ENCODE results near the gene SRGN.

The SRGN gene

DNA sequence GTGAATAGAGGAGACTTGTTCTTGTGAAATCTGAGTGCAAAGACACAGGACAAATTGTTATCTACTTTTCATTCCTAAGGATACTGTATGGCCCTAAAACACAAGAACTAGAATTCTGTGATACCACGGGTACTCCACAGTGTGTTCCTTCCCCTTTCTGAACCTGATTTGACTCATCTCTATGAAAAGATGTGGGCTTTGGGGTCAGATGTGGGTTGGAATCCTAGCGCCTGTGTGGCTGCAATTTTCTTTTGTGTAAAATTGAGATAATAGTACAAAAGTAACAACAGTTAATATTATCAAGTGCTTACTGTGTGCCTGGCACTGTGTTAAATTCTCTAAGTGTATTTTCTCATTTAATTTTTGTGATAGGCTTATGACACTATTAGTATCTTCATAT lies 8.1 kb downstream of the SRGN start:
- in situ Hi-C loops (cut with HindIII; ENCODE audit: low sequenced_read_pairs) = no loop called here
- no peak for DNase-seq (ENCODE audit: low read depth, low spot score)
- TF ChIP-seq, protein P1, sequence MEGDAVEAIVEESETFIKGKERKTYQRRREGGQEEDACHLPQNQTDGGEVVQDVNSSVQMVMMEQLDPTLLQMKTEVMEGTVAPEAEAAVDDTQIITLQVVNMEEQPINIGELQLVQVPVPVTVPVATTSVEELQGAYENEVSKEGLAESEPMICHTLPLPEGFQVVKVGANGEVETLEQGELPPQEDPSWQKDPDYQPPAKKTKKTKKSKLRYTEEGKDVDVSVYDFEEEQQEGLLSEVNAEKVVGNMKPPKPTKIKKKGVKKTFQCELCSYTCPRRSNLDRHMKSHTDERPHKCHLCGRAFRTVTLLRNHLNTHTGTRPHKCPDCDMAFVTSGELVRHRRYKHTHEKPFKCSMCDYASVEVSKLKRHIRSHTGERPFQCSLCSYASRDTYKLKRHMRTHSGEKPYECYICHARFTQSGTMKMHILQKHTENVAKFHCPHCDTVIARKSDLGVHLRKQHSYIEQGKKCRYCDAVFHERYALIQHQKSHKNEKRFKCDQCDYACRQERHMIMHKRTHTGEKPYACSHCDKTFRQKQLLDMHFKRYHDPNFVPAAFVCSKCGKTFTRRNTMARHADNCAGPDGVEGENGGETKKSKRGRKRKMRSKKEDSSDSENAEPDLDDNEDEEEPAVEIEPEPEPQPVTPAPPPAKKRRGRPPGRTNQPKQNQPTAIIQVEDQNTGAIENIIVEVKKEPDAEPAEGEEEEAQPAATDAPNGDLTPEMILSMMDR (IDR thresholded peaks at IDR 0.05; ENCODE audit: low read depth, low read length) = no peak
- H3K4me3 ChIP-seq (ENCODE audit: low read depth, low read length) = no peak overlapping the region

DNA sequence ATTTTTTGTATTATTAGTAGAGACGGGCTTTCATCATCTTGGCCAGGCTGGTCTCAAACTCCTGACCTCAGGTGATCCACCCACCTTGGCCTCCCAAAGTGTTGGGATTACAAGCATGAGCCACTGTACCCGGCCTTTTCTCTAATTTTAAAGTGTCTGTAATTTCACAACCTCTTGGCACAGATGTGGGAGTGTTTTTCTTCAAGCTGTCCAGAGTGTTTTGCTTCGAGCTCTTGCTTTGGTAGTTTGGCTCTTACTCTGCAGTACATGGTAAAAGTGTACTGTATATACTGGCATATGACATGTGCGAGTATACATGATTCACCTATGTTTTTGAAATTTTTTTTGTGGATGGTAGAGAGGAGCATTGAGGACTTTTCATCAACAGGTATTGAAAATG lies 9.8 kb downstream of the SRGN start:
- in situ Hi-C loops (cut with HindIII; ENCODE audit: low sequenced_read_pairs) = no loop called here
- no peak overlapping the region for H3K4me3 ChIP-seq (ENCODE audit: low read depth, low read length)
- TF ChIP-seq, protein P1 (IDR thresholded peaks at IDR 0.05; ENCODE audit: low read depth, low read length) = no peak
- DNase-seq (ENCODE audit: low read depth, low spot score) = no peak

- H3K4me3 ChIP-seq (ENCODE audit: low read depth, low read length) = no peak overlapping the region
- in situ Hi-C loops (cut with HindIII; ENCODE audit: low sequenced_read_pairs) = no loop called here
Measured at GRCh38 chr10:69100136-69100872, 12.4 kb downstream of the SRGN start.

DNA sequence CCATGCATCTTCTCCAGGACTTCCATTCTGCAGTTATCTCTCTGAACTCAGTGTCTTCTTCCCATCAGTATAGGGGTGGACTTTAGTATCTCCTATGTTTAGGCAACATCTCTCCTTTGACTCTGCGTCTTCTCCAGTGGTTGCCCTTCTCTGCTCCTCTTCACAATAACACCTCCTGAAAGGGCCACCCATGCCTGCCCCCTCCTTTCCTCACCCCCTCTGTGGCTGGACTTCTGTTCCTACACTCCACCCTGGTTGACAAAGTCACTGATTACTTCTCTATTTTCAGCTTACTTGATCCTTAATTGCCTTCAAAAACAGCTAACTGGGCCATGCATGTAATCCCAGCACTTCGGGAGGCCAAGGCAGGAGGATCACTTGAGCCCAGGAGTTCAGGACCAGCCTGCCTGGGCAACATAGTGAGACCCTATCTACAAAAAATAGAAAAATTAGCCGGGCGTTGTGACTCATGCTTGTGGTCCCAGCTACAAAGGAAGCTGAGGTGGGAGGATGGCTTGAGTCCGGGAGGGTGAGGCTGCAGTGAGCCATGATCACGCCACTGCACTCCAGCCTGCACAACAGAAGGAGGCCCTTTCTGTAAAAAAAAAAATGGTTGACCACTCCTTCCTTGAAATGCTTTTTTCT lies 13.7 kb downstream of the SRGN start:
- H3K4me3 ChIP-seq (ENCODE audit: low read depth, low read length) = no peak overlapping the region
- TF ChIP-seq, protein P1 (IDR thresholded peaks at IDR 0.05; ENCODE audit: low read depth, low read length) = no peak
- peak; percentile 58 for DNase-seq (ENCODE audit: low read depth, low spot score)
- in situ Hi-C loops (cut with HindIII; ENCODE audit: low sequenced_read_pairs) = no loop called here

More at GRCh38 chr10:69100136-69100872, 12.4 kb downstream of the SRGN start:
- DNase-seq (ENCODE audit: low read depth, low spot score) = no peak
- TF ChIP-seq, protein P1 (IDR thresholded peaks at IDR 0.05; ENCODE audit: low read depth, low read length) = no peak

DNA sequence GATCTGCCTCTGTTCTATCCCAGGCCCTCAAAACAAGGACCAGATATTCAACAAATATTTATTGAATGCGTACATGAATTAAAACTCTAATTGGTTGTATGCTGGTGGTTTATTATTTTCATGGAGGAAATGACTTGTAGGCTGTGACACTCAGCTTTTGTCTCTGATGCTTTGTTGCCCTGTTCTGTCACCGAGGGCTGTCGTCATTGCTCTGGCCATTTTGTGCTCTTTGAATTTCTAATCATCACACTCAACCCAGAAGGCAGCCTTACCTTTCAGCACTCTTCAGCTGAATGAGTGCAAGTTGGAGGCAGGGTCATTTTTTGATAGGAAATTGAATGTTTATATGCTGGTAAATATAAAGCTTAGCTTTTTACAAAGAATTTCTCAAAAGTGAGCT lies 14.5 kb downstream of the SRGN start:
- H3K4me3 ChIP-seq (ENCODE audit: low read depth, low read length) = no peak overlapping the region
- in situ Hi-C loops (cut with HindIII; ENCODE audit: low sequenced_read_pairs) = no loop called here
- DNase-seq (ENCODE audit: low read depth, low spot score) = no peak
- TF ChIP-seq, protein P1 (IDR thresholded peaks at IDR 0.05; ENCODE audit: low read depth, low read length) = no peak

GRCh38 chr10:69103784-69104183 lies 15.9 kb downstream of the SRGN start:
- in situ Hi-C loops (cut with HindIII; ENCODE audit: low sequenced_read_pairs) = no loop called here
- no peak for DNase-seq (ENCODE audit: low read depth, low spot score)
- TF ChIP-seq, protein P1 (IDR thresholded peaks at IDR 0.05; ENCODE audit: low read depth, low read length) = no peak
- no peak overlapping the region for H3K4me3 ChIP-seq (ENCODE audit: low read depth, low read length)

All from astrocyte of the spinal cord (primary cell).